Vagina (tissue), 2 donors: ENCODE measurements around the gene AP5B1. TPM values are rescaled to one million over a fixed set of nuclear protein-coding genes. Genes with fewer than 3 reads are reported as not detected.
"Not testable (repeated sequence)": the region's sequence is repeated elsewhere in the genome, so short reads cannot be mapped to it uniquely, and the experiment has no call there.

Source experiments
- DNase-seq, 2 donors: peaks; one replicate each; pipeline ENCODE4 v3.0.0-alpha.2; 2017; ENCODE audit errors: extremely low spot score in 2 of 2
- H3K27ac ChIP-seq: fragments of 200-600 bp; sonication (generic); one replicate; pipeline ENCODE4 v1.5.1; 2019
- H3K27me3 ChIP-seq: fragments of 200-600 bp; sonication (generic); one replicate; pipeline ENCODE4 v1.5.1; 2019
- H3K36me3 ChIP-seq, 2 donors: fragments of 200-600 bp; sonication (generic); one replicate each; pipeline ENCODE4 v1.5.1; 2017 to 2019
- H3K4me1 ChIP-seq: fragments of 200-600 bp; sonication (generic); one replicate; pipeline ENCODE4 v1.5.1; 2019
- H3K4me3 ChIP-seq, 2 donors: fragments of 200-600 bp; sonication (generic); 1 replicate in 1 of 2; 2 replicates in 1 of 2; pipeline ENCODE4 v1.5.1; 2016 to 2019
- H3K9me3 ChIP-seq: fragments of 200-600 bp; sonication (generic); one replicate; pipeline ENCODE4 v1.5.1; 2019
- POLR2A ChIP-seq, 2 donors: fragments of 450-650 bp; IDR thresholded peaks; one replicate each; pipeline ENCODE4 v1.6.1; 2017; ENCODE audit warnings: antibody characterized with exemption in 2 of 2, mild to moderate bottlenecking in 2 of 2, moderate library complexity in 2 of 2
- POLR2AphosphoS5 ChIP-seq, 2 donors: sonication (generic); formaldehyde crosslinking; IDR thresholded peaks; one replicate each; pipeline ENCODE4 v1.9.0; 2017; ENCODE audit warnings: antibody characterized with exemption in 2 of 2, mild to moderate bottlenecking in 2 of 2, low read depth in 1 of 2; ENCODE audit not compliant: insufficient read depth in 1 of 2
- intact Hi-C: fragments of 100-400 bp; cut with DNase I; formaldehyde crosslinking; loops from one replicate; pipeline ENCODE4 v1.15.1; 2023
- total RNA-seq: library from RNA; depleted of rRNA; stranded (reverse); fragments of >200 nt; gene quantifications from one replicate; pipeline ENCODE4 v1.2.3, GENCODE V29; 2016
- TF ChIP-seq, protein P1 (sequence below), 3 experiments: fragments of 450-650 bp in 2 of 3; fragments of 200-600 bp in 1 of 3; sonication (generic) in 1 of 3; IDR thresholded peaks; one replicate each; pipeline ENCODE4 v1.5.1; 2017 to 2019; ENCODE audit warnings: antibody characterized with exemption in 3 of 3, mild to moderate bottlenecking in 2 of 3, moderate library complexity in 2 of 3

AP5B1 gene
- total RNA-seq, 1 donor from 2014 or later: 16.5 TPM

DNA sequence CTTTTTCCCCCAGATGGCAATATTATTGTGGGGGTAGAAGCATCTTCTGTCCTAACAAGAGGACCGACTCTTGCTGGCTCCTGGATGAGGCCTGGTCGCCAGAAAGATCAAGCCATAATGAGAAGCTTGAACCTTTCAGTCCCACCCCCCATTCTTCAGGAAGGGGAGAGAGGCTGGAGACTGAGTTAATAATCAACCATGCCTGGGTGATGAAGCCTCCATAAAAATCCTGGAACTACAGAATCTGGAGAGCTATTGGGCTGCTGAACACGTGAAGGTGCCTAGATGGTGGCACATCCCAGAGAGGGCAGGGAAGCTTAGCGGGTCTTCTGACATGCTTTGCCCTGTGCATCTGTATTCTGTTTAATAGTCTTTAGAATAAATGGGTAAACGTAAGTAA is 16.3 kb downstream of the AP5B1 start:
- Histone ChIP-seq H3K27me3 (no peaks in the 10 kb centered on the region), H3K4me1 (no peaks in the 10 kb centered on the region), H3K36me3 (no peaks in the 10 kb centered on the region), H3K4me3 (no peak overlapping the region), H3K9me3 (no peaks in the 10 kb centered on the region), H3K27ac (no peak overlapping the region)
- intact Hi-C loops: no loop called here
- DNase-seq: no peak
- TF ChIP-seq POLR2AphosphoS5 (IDR thresholded peaks at IDR 0.05; ENCODE audit: insufficient read depth in 1 of 2, low read depth in 1 of 2): no peak
- no peak for TF ChIP-seq POLR2A (IDR thresholded peaks at IDR 0.05)
- TF ChIP-seq, protein P1, sequence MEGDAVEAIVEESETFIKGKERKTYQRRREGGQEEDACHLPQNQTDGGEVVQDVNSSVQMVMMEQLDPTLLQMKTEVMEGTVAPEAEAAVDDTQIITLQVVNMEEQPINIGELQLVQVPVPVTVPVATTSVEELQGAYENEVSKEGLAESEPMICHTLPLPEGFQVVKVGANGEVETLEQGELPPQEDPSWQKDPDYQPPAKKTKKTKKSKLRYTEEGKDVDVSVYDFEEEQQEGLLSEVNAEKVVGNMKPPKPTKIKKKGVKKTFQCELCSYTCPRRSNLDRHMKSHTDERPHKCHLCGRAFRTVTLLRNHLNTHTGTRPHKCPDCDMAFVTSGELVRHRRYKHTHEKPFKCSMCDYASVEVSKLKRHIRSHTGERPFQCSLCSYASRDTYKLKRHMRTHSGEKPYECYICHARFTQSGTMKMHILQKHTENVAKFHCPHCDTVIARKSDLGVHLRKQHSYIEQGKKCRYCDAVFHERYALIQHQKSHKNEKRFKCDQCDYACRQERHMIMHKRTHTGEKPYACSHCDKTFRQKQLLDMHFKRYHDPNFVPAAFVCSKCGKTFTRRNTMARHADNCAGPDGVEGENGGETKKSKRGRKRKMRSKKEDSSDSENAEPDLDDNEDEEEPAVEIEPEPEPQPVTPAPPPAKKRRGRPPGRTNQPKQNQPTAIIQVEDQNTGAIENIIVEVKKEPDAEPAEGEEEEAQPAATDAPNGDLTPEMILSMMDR (IDR thresholded peaks at IDR 0.05): no peak

DNA sequence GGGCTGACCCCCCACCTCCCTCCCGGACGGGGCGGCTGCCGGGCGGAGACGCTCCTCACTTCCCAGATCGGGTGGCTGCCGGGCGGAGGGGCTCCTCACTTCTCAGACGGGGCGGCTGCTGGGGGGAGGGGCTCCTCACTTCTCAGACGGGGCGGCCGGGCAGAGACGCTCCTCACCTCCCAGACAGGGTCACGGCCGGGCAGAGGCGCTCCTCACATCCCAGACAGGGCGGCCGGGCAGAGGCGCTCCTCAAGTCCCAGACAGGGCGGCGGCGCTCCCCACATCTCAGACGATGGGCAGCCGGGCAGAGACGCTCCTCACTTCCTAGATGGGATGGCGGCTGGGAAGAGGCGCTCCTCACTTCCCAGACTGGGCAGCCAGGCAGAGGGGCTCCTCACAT is 18.0 kb downstream of the AP5B1 start:
- H3K4me1 ChIP-seq, intact Hi-C loops, H3K9me3 ChIP-seq, H3K27ac ChIP-seq, H3K36me3 ChIP-seq, H3K4me3 ChIP-seq, DNase-seq, H3K27me3 ChIP-seq: not testable (repeated sequence)

DNA sequence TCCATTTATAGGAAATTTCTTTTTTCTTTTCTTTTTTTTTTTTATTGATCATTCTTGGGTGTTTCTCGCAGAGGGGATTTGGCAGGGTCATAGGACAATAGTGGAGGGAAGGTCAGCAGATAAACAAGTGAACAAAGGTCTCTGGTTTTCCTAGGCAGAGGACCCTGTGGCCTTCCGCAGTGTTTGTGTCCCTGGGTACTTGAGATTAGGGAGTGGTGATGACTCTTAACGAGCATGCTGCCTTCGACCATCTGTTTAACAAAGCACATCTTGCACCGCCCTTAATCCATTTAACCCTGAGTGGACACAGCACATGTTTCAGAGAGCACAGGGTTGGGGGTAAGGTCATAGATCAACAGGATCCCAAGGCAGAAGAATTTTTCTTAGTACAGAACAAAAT is 18.6 kb downstream of the AP5B1 start:
- H3K9me3 ChIP-seq, DNase-seq, H3K27ac ChIP-seq, H3K27me3 ChIP-seq, H3K36me3 ChIP-seq, intact Hi-C loops, H3K4me3 ChIP-seq, H3K4me1 ChIP-seq: not testable (repeated sequence)

DNA sequence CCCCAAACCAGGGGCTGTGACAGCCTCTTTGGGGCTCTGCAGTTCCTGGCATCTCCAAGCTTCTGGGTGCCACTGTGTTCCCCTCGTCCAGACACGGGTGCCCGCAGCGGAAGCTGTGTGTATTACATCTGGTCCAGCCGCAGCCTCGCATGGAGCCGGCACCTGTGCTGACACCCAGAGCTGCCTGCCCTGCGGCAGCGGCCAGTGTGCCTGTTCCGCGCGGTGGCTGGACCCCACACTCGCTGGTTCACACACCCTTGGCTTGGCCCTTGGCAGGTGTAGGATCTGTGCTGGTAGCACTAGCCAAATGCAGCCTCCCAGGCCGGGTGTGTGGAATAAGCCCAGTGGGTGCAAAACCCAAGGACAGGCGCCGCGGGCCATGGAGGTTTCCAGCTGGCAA is 35.7 kb downstream of the AP5B1 start:
- H3K4me1 ChIP-seq: no peaks in the 10 kb centered on the region
- no peak for DNase-seq
- H3K9me3 ChIP-seq: no peaks in the 10 kb centered on the region
- no peak for TF ChIP-seq POLR2A (IDR thresholded peaks at IDR 0.05)
- TF ChIP-seq, protein P1 (IDR thresholded peaks at IDR 0.05): no peak
- no peak overlapping the region for H3K4me3 ChIP-seq
- intact Hi-C loops: no loop called here
- H3K27ac ChIP-seq: no peak overlapping the region
- H3K36me3 ChIP-seq: no peaks in the 10 kb centered on the region
- H3K27me3 ChIP-seq: no peaks in the 10 kb centered on the region

DNA sequence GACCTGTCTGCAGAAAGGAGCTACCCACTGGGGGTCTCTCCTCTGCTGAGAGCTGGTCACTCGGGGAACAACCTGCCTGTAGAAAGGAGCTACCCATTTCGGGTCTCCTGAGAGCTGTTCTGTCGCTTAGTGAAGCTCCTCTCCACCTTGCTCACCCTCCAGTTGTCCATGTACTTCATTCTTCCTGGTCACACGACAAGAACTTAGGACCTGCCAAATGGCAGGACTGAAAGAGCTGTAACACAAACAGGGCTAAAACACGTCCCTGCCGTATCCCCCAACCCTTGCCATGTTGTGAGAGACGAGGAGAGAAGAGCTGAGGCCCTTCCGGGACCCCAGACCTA is 36.1 kb downstream of the AP5B1 start:
- H3K36me3 ChIP-seq: no peaks in the 10 kb centered on the region
- no peak overlapping the region for H3K27ac ChIP-seq
- intact Hi-C loops: no loop called here
- no peaks in the 10 kb centered on the region for H3K9me3 ChIP-seq
- H3K27me3 ChIP-seq: no peaks in the 10 kb centered on the region
- no peak for DNase-seq
- no peaks in the 10 kb centered on the region for H3K4me1 ChIP-seq
- TF ChIP-seq, protein P1 (IDR thresholded peaks at IDR 0.05): no peak
- TF ChIP-seq POLR2AphosphoS5 (IDR thresholded peaks at IDR 0.05; ENCODE audit: insufficient read depth in 1 of 2, low read depth in 1 of 2) (no peak), POLR2A (IDR thresholded peaks at IDR 0.05) (no peak)
- no peak overlapping the region for H3K4me3 ChIP-seq

DNA sequence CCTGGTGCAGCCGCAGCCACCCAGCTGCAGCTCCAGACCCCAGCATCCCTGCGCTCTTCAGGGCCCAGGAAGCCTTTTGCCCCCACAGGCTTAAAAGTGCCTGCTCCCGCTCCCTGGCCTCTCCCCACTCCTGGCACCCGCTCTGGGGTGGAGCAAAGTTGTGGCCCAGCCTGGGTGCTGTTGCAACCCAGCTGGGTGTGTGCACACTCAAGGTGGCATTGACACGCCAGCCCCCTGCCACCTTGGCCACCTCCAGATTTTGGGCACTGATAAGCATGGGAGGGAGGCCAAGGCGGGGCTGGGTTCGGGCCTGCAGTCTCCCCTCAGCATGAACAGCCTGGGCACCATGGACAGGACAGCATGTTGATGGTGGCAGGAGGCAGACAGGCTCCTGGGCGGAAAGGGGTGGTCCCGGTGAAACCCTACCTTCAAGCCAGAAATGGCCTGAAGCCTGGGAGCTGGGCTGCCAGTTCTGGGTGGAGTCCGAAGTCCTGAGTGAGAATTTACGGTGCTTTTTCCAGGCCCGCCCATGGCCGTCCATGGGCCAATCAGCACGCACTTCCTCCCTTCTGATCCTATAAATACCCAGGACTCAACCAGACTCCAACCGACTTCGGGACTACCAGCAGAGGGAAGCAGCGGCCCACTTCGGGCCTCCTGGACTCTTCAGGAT is 36.6 kb downstream of the AP5B1 start:
- no peak overlapping the region for H3K27ac ChIP-seq
- H3K4me1 ChIP-seq: no peaks in the 10 kb centered on the region
- H3K4me3 ChIP-seq: no peak overlapping the region
- no peak for DNase-seq
- no peaks in the 10 kb centered on the region for H3K27me3 ChIP-seq
- TF ChIP-seq, protein P1 (IDR thresholded peaks at IDR 0.05): no peak
- no peak for TF ChIP-seq POLR2AphosphoS5 (IDR thresholded peaks at IDR 0.05; ENCODE audit: insufficient read depth in 1 of 2, low read depth in 1 of 2)
- TF ChIP-seq POLR2A (IDR thresholded peaks at IDR 0.05): no peak
- intact Hi-C loops: no loop called here
- H3K36me3 ChIP-seq: no peaks in the 10 kb centered on the region
- H3K9me3 ChIP-seq: no peaks in the 10 kb centered on the region
